ENCODE data around the gene ATP10B. TPM values are rescaled to one million over a fixed set of nuclear protein-coding genes. Genes with fewer than 3 reads are reported as not detected.

The ATP10B gene
- total and polyA plus RNA-seq, 2 experiments from 2014 or later: not detected

DNA sequence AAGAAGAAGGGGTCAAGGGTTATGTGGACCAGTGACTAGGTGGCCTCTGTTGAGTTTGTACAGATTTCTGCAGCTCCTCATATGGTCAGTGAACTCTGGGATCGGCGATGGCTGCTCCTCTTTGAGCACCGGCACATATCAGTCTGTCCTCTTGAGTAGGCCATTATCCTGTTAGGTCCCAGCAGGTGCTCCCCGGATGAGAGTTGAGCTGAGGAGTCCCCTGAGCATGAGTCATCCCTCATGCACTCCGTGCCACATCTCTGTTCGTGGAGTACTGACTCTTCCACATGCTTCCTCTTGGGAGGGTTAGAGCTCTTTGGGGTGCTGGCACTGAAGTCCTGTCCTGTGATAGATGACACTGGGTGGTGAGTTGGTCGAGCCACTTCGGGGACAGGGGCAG is 286.6 kb downstream of the ATP10B start:
- Histone ChIP-seq H3K27me3 (replicated peaks; ENCODE audit: insufficient read depth) (0 out of 2 replicates have a peak, but pooled peaks cover 8% of the 10 kb centered on the region), H3K79me2 (ENCODE audit: insufficient read depth) (no peaks in the 10 kb centered on the region), H3K9me2 (ENCODE audit: insufficient read depth) (no peaks in the 10 kb centered on the region), H3K4me1 (ENCODE audit: insufficient read depth) (no peaks in the 10 kb centered on the region), H4K20me1 (ENCODE audit: insufficient read depth) (no peaks in the 10 kb centered on the region), H3F3A (ENCODE audit: insufficient read depth) (no peaks in the 10 kb centered on the region), H2AFZ (no peak overlapping the region), H3K36me3 (ENCODE audit: low read depth) (no peaks in the 10 kb centered on the region), H3K9me3 (ENCODE audit: low read depth) (no peaks in the 10 kb centered on the region), H3K4me3 (no peak overlapping the region), H3K9ac (no peak overlapping the region), H3K4me2 (ENCODE audit: unreplicated experiment) (no peak overlapping the region), H3K27ac (no peak overlapping the region)
- 51 to 62% methylated on average over 8 of the region's 8 CpGs for WGBS, 2 experiments (ENCODE audit: low coverage in 1 of 2, low lambda C conversion rate in 2 of 2, missing lambda C conversion rate in 2 of 2)
- TF ChIP-seq EZH2phosphoT487 (IDR thresholded peaks at IDR 0.05; ENCODE audit: insufficient read depth, low read depth) (no peak), EZH2 (IDR thresholded peaks at IDR 0.05; ENCODE audit: insufficient read depth, poor library complexity, severe bottlenecking) (no peak)
- DNase-seq: no peak
- in situ Hi-C loops (cut with MboI): no loop called here

DNA sequence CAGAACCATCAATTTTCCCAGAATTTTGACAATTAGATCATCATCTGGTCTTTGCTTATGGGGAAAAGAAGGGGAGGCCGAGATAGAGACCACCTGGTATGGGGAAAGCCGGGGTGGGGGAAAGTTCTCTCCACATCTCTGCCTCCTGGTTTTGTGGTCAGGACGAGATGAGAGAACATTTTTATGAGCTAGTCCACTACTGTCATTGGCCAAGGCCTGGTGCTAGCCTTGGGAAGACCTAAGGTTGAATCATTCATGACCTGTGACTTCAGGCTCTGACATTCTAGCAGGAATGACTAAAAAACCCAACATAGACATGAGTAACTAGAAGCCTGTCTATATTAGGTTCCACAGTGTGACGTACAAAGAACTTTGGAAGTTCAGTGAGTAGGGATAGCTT is 295.2 kb downstream of the ATP10B start:
- Histone ChIP-seq H3F3A (ENCODE audit: insufficient read depth) (0 out of 2 replicates have a peak, but pooled peaks cover 4% of the 10 kb centered on the region), H3K27ac (peak overlapping the region; percentile 18; the same call in 1 of the 2 replicates), H3K4me2 (ENCODE audit: unreplicated experiment) (no peak overlapping the region), H3K9ac (0 out of 2 replicates have a peak overlapping the region, but pooled peaks have one; percentile 8), H3K9me2 (ENCODE audit: insufficient read depth) (no peaks in the 10 kb centered on the region), H2AFZ (no peak overlapping the region), H3K4me3 (no peak overlapping the region), H3K79me2 (ENCODE audit: insufficient read depth) (no peaks in the 10 kb centered on the region), H4K20me1 (ENCODE audit: insufficient read depth) (no peaks in the 10 kb centered on the region), H3K27me3 (replicated peaks; ENCODE audit: insufficient read depth) (no peaks in the 10 kb centered on the region), H3K36me3 (ENCODE audit: low read depth) (no peaks in the 10 kb centered on the region), H3K9me3 (ENCODE audit: low read depth) (no peaks in the 10 kb centered on the region), H3K4me1 (ENCODE audit: insufficient read depth) (peaks cover 7% of the 10 kb centered on the region; the same call in 1 of the 2 replicates)
- no peak for TF ChIP-seq EZH2 (IDR thresholded peaks at IDR 0.05; ENCODE audit: insufficient read depth, poor library complexity, severe bottlenecking)
- no peak for TF ChIP-seq EZH2phosphoT487 (IDR thresholded peaks at IDR 0.05; ENCODE audit: insufficient read depth, low read depth)
- 19 to 35% methylated on average over 4 of the region's 4 CpGs for WGBS, 2 experiments (ENCODE audit: low coverage in 1 of 2, low lambda C conversion rate in 2 of 2, missing lambda C conversion rate in 2 of 2)
- DNase-seq: peak; percentile 65
- in situ Hi-C loops (cut with MboI): no loop called here

DNA sequence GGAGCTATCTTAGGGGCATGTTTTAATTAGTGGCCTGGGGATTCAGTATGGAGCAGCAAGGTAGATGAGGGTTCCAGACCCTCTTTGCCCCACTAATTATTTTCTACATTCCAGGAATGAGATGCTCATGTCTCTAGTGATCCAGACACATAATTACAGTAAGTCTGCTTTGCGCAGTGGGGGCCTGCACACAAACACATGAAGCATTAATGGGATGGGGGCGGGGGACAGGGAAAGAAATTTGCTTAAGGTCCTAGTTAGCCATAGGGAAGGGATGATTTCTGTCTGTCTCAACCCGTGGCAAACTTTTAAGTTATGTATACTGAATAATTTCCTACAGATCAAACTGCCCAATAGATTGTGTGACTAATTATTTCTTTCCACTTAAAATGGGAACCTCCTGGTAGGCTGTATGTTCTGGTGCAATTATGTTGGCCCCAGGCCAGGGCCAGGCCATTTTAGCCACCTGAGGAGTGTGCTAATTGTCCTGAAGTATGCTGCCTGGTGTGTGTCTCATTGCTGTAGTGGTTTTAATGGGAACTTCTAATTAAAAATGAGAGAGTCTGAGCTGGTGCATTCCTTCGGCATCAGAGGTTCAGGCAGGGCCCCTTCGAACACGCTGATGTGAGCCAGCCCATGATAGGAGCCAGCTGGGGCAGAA is 295.9 kb downstream of the ATP10B start:
- 0 out of 2 replicates have a peak overlapping the region, but pooled peaks have one; percentile 8 for H3K9ac ChIP-seq
- H3K27ac ChIP-seq: peak overlapping the region; percentile 18; the same call in 1 of the 2 replicates
- in situ Hi-C loops (cut with MboI): no loop called here

DNA sequence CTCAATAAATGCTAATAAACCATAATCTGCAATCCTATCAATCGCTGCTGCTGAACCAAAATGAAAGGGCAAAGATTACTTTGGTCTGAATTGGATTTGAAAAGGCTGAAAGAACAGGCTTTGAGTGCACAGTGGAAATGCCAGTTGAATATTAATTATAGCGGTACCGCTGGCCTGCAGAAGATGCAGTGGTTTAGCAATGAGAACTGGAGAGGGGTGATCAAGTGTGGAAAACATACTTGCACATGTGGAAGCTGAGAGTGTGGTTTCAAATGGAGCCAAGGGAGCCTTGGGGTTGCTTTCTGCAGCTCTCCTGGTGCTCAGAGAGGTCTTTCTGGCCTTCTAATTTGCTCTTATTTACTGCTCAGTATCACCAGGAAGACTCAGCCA is 296.4 kb downstream of the ATP10B start:
- 0 out of 2 replicates have a peak, but pooled peaks cover 4% of the 10 kb centered on the region for H3F3A ChIP-seq (ENCODE audit: insufficient read depth)
- peaks cover 7% of the 10 kb centered on the region; the same call in 1 of the 2 replicates for H3K4me1 ChIP-seq (ENCODE audit: insufficient read depth)
- no peak overlapping the region for H2AFZ ChIP-seq
- no peaks in the 10 kb centered on the region for H3K36me3 ChIP-seq (ENCODE audit: low read depth)
- in situ Hi-C loops (cut with MboI): no loop called here
- H4K20me1 ChIP-seq (ENCODE audit: insufficient read depth): no peaks in the 10 kb centered on the region
- TF ChIP-seq EZH2phosphoT487 (IDR thresholded peaks at IDR 0.05; ENCODE audit: insufficient read depth, low read depth) (no peak), EZH2 (IDR thresholded peaks at IDR 0.05; ENCODE audit: insufficient read depth, poor library complexity, severe bottlenecking) (no peak)
- H3K9ac ChIP-seq: no peak overlapping the region
- DNase-seq: no peak
- H3K27ac ChIP-seq: no peak overlapping the region
- no peak overlapping the region for H3K4me2 ChIP-seq (ENCODE audit: unreplicated experiment)
- no peak overlapping the region for H3K4me3 ChIP-seq
- H3K9me3 ChIP-seq (ENCODE audit: low read depth): no peaks in the 10 kb centered on the region
- 86 to 91% methylated on average over 3 of the region's 3 CpGs for WGBS, 2 experiments (ENCODE audit: low coverage in 1 of 2, low lambda C conversion rate in 2 of 2, missing lambda C conversion rate in 2 of 2)
- no peaks in the 10 kb centered on the region for H3K27me3 ChIP-seq (replicated peaks; ENCODE audit: insufficient read depth)
- no peaks in the 10 kb centered on the region for H3K9me2 ChIP-seq (ENCODE audit: insufficient read depth)
- H3K79me2 ChIP-seq (ENCODE audit: insufficient read depth): no peaks in the 10 kb centered on the region

More for the DNA sequence above, 295.9 kb downstream of the ATP10B start:
- no peak overlapping the region for H3K4me2 ChIP-seq (ENCODE audit: unreplicated experiment)
- no peak overlapping the region for H3K4me3 ChIP-seq
- H3K4me1 ChIP-seq (ENCODE audit: insufficient read depth): peaks cover 7% of the 10 kb centered on the region; the same call in 1 of the 2 replicates
- H3F3A ChIP-seq (ENCODE audit: insufficient read depth): 0 out of 2 replicates have a peak, but pooled peaks cover 4% of the 10 kb centered on the region
- WGBS, 2 experiments (ENCODE audit: low coverage in 1 of 2, low lambda C conversion rate in 2 of 2, missing lambda C conversion rate in 2 of 2): 39 to 42% methylated on average over 6 of the region's 6 CpGs
- no peaks in the 10 kb centered on the region for H3K9me2 ChIP-seq (ENCODE audit: insufficient read depth)
- TF ChIP-seq EZH2phosphoT487 (IDR thresholded peaks at IDR 0.05; ENCODE audit: insufficient read depth, low read depth): no peak
- no peak for TF ChIP-seq EZH2 (IDR thresholded peaks at IDR 0.05; ENCODE audit: insufficient read depth, poor library complexity, severe bottlenecking)
- H3K9me3 ChIP-seq (ENCODE audit: low read depth): no peaks in the 10 kb centered on the region
- no peaks in the 10 kb centered on the region for H3K36me3 ChIP-seq (ENCODE audit: low read depth)
- peak; percentile 20 for DNase-seq
- no peaks in the 10 kb centered on the region for H3K79me2 ChIP-seq (ENCODE audit: insufficient read depth)
- no peaks in the 10 kb centered on the region for H4K20me1 ChIP-seq (ENCODE audit: insufficient read depth)
- H3K27me3 ChIP-seq (replicated peaks; ENCODE audit: insufficient read depth): no peaks in the 10 kb centered on the region
- H2AFZ ChIP-seq: no peak overlapping the region

Measured in GM23248 (cell line).